ENCODE data around the gene CASKIN1.

DNA sequence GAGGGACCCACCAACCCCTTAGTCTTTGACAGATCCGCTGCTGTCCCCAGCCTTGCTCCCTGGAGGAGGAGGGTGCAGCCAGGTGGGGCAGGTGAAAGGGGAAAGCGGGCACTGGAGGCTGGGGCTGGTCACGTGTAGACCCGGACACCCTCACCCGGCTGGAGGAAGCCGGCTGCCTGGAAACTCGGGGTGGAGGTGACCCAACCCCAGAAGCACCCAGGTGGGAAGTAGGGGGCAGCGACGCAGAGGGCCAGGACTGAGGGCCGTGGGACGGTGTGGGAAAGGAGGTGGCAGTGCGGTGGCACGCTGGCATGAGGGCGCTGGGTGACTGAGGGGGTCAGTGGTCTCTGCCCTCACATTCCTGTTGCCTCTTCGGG is 38.2 kb downstream of the CASKIN1 start:
- TF ChIP-seq SMARCA5 (IDR thresholded peaks at IDR 0.05) = no peak
- TF ChIP-seq MYC (IDR thresholded peaks at IDR 0.05; ENCODE audit: insufficient read depth, insufficient read length, insufficient replicate concordance, low read length, severe bottlenecking) = no peak
- no peak for TF ChIP-seq CEBPB (IDR thresholded peaks at IDR 0.05; ENCODE audit: borderline replicate concordance in 1 of 2, low read depth in 2 of 2, low read length in 2 of 2)
- no peak for TF ChIP-seq ZNF274 (IDR thresholded peaks at IDR 0.05; ENCODE audit: insufficient read depth, insufficient read length)
- TF ChIP-seq CTCF (IDR thresholded peaks at IDR 0.05 in 2 of 3, conservative IDR thresholded peaks at IDR 0.05 in 1 of 3; ENCODE audit: control insufficient read depth in 2 of 3, extremely low read depth in 1 of 3, insufficient read depth in 1 of 3, low read depth in 3 of 3, low read length in 3 of 3) = no peak
- TF ChIP-seq MEF2B (IDR thresholded peaks at IDR 0.05; ENCODE audit: partially characterized antibody, poor library complexity, severe bottlenecking) = no peak
- TF ChIP-seq DPF2 (IDR thresholded peaks at IDR 0.05) = no peak
- TF ChIP-seq STAT3 (IDR thresholded peaks at IDR 0.05; ENCODE audit: low read depth, low read length) = no peak
- TF ChIP-seq SUZ12 (IDR thresholded peaks at IDR 0.05; ENCODE audit: unreplicated experiment) = no peak
